BLaER1 treated with 17β-estradiol and CSF1 and Interleukin-3, amounts not matched to agents 10 nM and 100 nM (cell line): ENCODE data around the gene EFCAB11.

Experiments used
- H3K27ac ChIP-seq, 11 experiments: shearing (Covaris generic); formaldehyde crosslinking; 2 replicates each; pipeline ENCODE4 v1.8.1; 2022
- H3K27me3 ChIP-seq, 11 experiments: shearing (Covaris generic); formaldehyde crosslinking; 2 replicates each; pipeline ENCODE4 v1.8.1; 2022
- H3K36me3 ChIP-seq, 11 experiments: shearing (Covaris generic); formaldehyde crosslinking; 2 replicates each; pipeline ENCODE4 v1.8.1; 2022
- H3K4me1 ChIP-seq, 10 experiments: shearing (Covaris generic); formaldehyde crosslinking; 2 replicates each; pipeline ENCODE4 v1.8.1; 2022
- H3K4me2 ChIP-seq, 11 experiments: shearing (Covaris generic); formaldehyde crosslinking; 2 replicates each; pipeline ENCODE4 v1.8.1; 2022
- H3K4me3 ChIP-seq, 10 experiments: shearing (Covaris generic); formaldehyde crosslinking; 2 replicates each; pipeline ENCODE4 v1.8.1; 2022
- H3K9ac ChIP-seq, 11 experiments: shearing (Covaris generic); formaldehyde crosslinking; 2 replicates each; pipeline ENCODE4 v1.8.1; 2022
- H3K9me3 ChIP-seq, 11 experiments: shearing (Covaris generic); formaldehyde crosslinking; replicated peaks in 1 of 11; 2 replicates each; pipeline ENCODE4 v1.8.1; 2022
- H4K20me1 ChIP-seq, 11 experiments: shearing (Covaris generic); formaldehyde crosslinking; 2 replicates each; pipeline ENCODE4 v1.8.1; 2022
- Cebpa-rat ChIP-seq, 11 experiments: shearing (Covaris generic); IDR thresholded peaks; 2 replicates each; pipeline ENCODE4 v1.8.1; 2022

Gene EFCAB11

DNA sequence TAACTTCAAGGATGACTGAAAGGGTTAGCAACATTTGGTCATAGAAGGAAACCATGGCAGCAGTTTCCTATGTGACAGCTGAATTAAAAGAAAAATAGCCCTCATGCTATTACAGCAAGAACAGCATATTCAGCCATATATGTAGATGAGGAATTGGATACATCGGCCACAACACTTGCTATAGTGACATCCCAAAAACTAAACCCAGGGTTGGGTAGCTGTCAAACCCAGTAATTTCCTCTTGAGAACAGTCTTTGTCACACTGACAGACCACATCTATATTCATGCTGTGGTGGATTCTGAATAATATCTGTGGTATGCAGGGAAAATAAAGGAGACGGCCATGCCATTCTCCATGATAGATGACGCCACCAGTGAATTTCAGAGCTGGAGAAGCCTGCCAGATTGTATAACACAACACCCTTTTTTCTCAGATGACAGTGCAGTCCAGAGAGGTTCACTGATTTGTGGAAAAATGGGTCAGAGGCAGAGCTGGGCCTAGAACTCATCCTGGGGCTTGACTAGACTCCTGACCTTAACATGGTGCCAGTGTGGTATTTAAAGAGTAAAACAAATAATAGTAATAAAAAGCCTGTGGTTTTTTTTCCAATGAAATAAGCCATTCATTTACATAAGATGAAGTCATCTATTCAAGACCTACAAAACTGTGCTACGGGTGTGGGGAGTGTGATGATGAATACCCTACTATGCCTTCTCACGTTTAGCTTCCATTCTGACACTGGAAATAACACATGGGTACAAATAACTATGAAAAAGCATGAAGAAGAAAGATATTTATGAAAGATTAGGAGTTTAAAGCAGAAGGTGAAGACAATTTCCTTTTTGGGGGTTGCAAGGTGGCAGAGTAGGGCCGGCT, 32.3 kb downstream of the EFCAB11 start:
- H3K9me3 ChIP-seq = no peaks in the 10 kb centered on the region
- H3K4me2 ChIP-seq = no peak overlapping the region; a peak in 1 of 22 replicates
- no peak overlapping the region for H3K9ac ChIP-seq
- peaks cover 0 to 9% (median 2%) of the 10 kb centered on the region in 10 experiments; a peak in 5 of 20 replicates for H3K4me1 ChIP-seq
- H4K20me1 ChIP-seq = no peaks in the 10 kb centered on the region
- H3K36me3 ChIP-seq = peaks cover 0 to 5% (median 0%) of the 10 kb centered on the region in 11 experiments; a peak in 3 of 22 replicates
- H3K27ac ChIP-seq = no peak overlapping the region
- no peak for TF ChIP-seq Cebpa-rat (IDR thresholded peaks at IDR 0.05)
- H3K4me3 ChIP-seq = no peak overlapping the region
- no peaks in the 10 kb centered on the region for H3K27me3 ChIP-seq

DNA sequence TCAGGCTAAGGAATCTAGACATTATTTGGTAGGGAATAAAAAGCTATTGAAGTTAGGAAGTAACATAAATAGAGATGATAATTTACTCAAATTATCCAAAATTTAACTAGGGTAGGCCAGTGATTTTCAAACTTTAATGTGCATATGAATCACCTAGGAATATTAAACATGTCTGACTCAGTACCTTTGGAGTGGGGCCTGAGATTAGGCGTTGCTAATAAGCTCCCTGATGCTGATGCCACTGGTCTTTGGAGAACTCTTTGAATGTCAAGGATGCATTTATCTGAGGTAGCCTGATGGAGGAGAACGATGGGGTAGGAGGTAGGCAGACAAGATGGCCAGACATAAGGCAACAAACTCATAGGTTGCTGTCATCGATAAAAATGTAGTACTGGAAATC, 33.2 kb downstream of the EFCAB11 start:
- no peak overlapping the region for H3K9ac ChIP-seq
- no peak for TF ChIP-seq Cebpa-rat (IDR thresholded peaks at IDR 0.05)
- no peak overlapping the region for H3K27ac ChIP-seq
- no peak overlapping the region for H3K4me3 ChIP-seq
- H3K36me3 ChIP-seq = peaks cover 0 to 5% (median 0%) of the 10 kb centered on the region in 11 experiments; a peak in 3 of 22 replicates
- H4K20me1 ChIP-seq = no peaks in the 10 kb centered on the region
- H3K4me2 ChIP-seq = no peak overlapping the region
- H3K27me3 ChIP-seq = no peaks in the 10 kb centered on the region
- H3K9me3 ChIP-seq = no peaks in the 10 kb centered on the region
- H3K4me1 ChIP-seq = 0 out of 20 replicates have a peak, but pooled peaks cover 0 to 6% (median 0%) of the 10 kb centered on the region in 10 experiments

DNA sequence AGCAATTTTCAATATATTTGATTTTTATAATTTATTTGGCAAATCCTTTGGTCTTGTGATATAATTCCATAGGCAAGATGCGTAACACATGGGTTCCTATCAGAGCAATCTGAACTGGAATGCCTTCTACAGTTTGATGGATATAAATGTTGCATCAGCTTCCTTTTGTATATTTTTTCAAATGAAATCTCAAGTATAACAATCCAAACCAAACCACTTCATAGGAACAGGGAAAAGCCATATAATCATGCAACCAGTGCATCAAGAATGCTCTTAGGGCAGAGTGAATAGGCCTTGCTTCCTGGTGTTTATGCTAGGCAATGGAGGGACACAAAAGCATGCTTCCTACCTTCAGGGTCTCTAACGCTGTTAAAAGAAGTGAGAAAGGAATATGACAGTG, 34.5 kb downstream of the EFCAB11 start:
- no peak overlapping the region for H3K27ac ChIP-seq
- no peaks in the 10 kb centered on the region for H4K20me1 ChIP-seq
- H3K36me3 ChIP-seq = peaks cover 0 to 5% (median 0%) of the 10 kb centered on the region in 11 experiments; a peak in 3 of 22 replicates
- no peak overlapping the region for H3K4me2 ChIP-seq
- no peak overlapping the region for H3K4me3 ChIP-seq
- no peak overlapping the region for H3K9ac ChIP-seq
- no peaks in the 10 kb centered on the region for H3K27me3 ChIP-seq
- TF ChIP-seq Cebpa-rat (IDR thresholded peaks at IDR 0.05) = no peak
- no peaks in the 10 kb centered on the region for H3K9me3 ChIP-seq
- H3K4me1 ChIP-seq = 0 out of 20 replicates have a peak, but pooled peaks cover 0 to 6% (median 0%) of the 10 kb centered on the region in 10 experiments

DNA sequence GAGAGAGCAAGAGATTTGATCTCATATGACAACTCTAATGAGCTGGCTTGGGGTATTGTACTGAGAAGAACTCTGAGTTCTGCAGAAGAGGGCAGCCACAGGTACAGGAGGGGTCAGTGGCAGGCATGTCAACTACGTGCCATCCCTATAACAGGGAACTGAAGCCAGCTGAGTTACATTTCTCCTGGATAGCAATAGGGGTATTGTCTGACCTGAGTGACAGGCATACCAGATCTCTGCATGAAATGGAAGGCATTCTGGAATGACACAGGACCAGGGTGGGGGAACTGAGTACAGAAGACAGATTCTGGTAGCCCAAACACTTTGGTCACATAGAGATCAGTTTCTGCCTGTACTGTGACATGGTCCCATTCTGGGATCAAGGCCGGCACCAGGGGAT, 35.8 kb downstream of the EFCAB11 start:
- H3K4me2 ChIP-seq = no peak overlapping the region
- H3K36me3 ChIP-seq = no peaks in the 10 kb centered on the region; a peak in 1 of 22 replicates
- no peaks in the 10 kb centered on the region for H3K27me3 ChIP-seq
- H3K27ac ChIP-seq = no peak overlapping the region
- no peak overlapping the region for H3K4me3 ChIP-seq
- H3K4me1 ChIP-seq = 0 out of 20 replicates have a peak, but pooled peaks cover 0 to 6% (median 0%) of the 10 kb centered on the region in 10 experiments
- no peaks in the 10 kb centered on the region for H3K9me3 ChIP-seq
- TF ChIP-seq Cebpa-rat (IDR thresholded peaks at IDR 0.05) = no peak
- H3K9ac ChIP-seq = no peak overlapping the region
- no peaks in the 10 kb centered on the region for H4K20me1 ChIP-seq

DNA sequence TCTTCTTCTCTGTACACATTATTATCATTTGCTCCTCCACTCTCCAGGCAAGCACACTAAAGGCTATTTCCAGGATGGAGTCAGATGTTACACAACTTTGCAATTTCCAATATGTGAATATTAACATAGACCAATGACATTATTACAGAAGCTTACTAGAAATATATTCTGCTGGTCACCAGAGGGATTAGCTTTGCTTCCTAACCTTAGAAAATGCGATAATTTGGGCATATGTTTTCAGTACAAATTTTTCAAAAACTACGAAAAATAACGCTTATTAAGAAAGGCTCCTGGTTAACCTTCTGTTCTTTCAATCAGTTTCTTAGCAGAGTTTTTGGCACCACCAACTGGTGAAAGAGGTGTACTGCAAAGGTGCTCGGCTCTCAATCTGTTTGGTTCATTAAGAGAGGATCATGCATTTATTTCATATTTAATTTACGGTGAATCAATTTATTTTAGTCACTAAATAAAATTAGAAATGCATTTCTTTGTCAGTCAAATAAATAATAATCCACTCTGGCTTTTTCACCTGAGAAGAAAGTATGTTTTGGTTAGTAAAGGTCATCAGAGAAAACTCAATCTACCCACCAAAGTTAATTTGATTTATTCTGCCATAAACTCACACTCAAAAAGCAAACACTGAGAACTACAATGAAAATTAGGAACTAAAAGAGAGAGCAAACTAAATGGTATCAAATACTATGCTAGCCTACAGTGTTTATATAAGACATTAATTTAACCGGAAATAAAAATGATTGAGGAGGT, 39.2 kb downstream of the EFCAB11 start:
- no peak overlapping the region for H3K4me3 ChIP-seq
- no peaks in the 10 kb centered on the region for H3K9me3 ChIP-seq
- no peak overlapping the region for H3K27ac ChIP-seq
- peak overlapping the region in 2 of 11 experiments; percentile 10 to 39; a peak in 2 of 22 replicates for H3K4me2 ChIP-seq
- no peaks in the 10 kb centered on the region for H3K36me3 ChIP-seq
- H3K27me3 ChIP-seq = no peaks in the 10 kb centered on the region
- H3K4me1 ChIP-seq = peaks cover 0 to 7% (median 0%) of the 10 kb centered on the region in 10 experiments; a peak in 3 of 20 replicates
- no peaks in the 10 kb centered on the region for H4K20me1 ChIP-seq
- TF ChIP-seq Cebpa-rat (IDR thresholded peaks at IDR 0.05) = no peak
- no peak overlapping the region for H3K9ac ChIP-seq

DNA sequence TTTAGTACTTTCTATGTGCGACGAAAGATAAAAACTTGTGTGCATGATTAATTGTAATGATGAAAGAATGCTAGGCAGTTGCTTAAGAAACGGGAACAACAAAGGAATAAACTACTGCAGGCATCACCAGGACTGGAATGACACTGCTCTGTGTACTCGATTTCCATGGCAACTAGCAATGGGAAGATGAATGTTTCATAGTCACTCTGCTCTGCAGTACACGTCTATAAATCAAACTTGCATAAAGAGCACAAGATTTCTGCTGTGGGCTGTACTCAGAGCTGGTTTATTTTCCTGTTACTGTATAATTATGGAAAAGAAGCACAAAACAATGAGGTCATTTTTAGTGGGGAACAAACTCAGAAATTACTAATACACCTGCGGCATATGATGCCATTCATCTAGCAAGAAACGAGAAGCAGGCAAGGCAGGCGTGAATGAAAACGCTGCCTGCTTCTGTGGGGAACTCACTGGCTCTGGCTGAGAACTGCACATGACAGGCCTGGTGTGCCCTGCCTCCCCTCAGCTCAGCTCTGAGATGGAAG, 41.8 kb downstream of the EFCAB11 start:
- Histone ChIP-seq H3K9me3 (no peaks in the 10 kb centered on the region), H3K4me3 (no peak overlapping the region), H4K20me1 (no peaks in the 10 kb centered on the region), H3K27me3 (no peaks in the 10 kb centered on the region), H3K36me3 (no peaks in the 10 kb centered on the region), H3K9ac (no peak overlapping the region; a peak in 1 of 22 replicates), H3K27ac (peak overlapping the region in 2 of 11 experiments; percentile 23 to 61; a peak in 3 of 22 replicates), H3K4me1 (peaks cover 0 to 12% (median 0%) of the 10 kb centered on the region in 10 experiments; a peak in 4 of 20 replicates), H3K4me2 (no peak overlapping the region)
- no peak; a peak in 1 of 22 replicates for TF ChIP-seq Cebpa-rat (IDR thresholded peaks at IDR 0.05)

DNA sequence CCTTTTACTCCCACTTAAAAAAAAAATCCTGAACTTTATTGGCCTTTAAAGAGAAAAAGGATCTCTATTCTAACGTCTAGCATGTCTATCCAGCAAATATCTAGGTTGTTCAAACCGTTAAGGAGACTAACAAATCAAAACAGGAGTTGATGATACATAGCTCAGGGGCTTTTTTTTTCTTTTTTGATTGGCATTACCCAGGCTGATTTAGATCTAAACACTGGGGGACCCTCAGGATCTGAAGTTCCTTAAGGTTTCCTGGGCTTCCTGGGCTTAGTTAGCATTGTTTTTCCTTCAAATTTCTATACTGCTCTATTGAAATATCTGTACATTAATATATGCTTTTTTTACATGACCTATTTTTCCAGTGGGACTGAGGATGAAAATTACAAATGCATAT, 42.3 kb downstream of the EFCAB11 start:
- Histone ChIP-seq H3K9me3 (no peaks in the 10 kb centered on the region), H3K4me2 (no peak overlapping the region), H4K20me1 (no peaks in the 10 kb centered on the region), H3K4me3 (no peak overlapping the region), H3K27ac (peak overlapping the region in 3 of 11 experiments; percentile 33 to 61 (median 45); a peak in 4 of 22 replicates), H3K4me1 (peaks cover 0 to 12% (median 0%) of the 10 kb centered on the region in 10 experiments; a peak in 4 of 20 replicates), H3K36me3 (no peaks in the 10 kb centered on the region), H3K27me3 (no peaks in the 10 kb centered on the region), H3K9ac (peak overlapping the region in 2 of 11 experiments; percentile 20 to 39; a peak in 3 of 22 replicates)
- no peak for TF ChIP-seq Cebpa-rat (IDR thresholded peaks at IDR 0.05)

DNA sequence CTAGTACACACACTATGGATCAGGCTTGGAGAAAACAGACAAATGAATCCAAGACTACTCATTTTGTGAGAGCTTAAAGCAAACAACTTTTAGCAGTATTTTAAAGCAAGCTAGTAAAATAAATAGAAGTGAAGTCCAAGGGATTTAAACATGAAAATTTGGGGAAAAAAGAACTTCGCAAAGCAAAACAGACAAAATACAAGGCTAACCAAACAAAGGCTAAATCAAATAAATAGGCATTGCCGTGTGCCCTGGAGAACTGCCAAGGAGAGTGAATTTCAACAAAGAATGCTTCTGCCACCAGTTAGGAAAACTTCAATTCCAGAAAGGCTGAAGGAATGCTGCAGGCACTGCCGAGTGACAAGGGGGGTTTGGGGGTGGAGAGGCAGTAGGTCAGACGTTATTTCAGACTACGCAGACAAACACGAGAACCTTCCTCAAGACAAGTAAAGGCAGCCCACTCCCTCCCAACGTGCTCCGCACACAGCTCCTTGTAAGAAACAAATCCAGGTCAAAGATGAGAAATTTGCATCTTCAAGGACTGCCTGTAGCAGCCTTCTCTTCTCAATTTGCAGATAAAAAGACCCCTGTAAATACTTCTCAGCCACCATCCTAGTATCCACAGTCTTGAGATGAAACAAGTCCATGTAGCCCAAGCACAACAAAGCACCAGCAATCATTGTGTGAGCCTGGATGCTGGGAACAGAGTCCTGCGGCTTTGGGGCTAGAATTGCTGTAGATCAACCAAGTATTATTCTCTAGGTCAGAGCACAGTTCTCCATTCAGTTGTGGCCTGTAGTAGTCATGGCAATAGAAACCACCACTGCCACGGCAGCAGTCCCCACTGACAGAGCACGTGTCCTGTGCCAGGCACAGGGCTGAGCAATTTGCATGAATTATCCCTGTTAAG, 43.3 kb downstream of the EFCAB11 start:
- peaks cover 0 to 12% (median 0%) of the 10 kb centered on the region in 10 experiments; a peak in 4 of 20 replicates for H3K4me1 ChIP-seq
- H3K4me3 ChIP-seq = no peak overlapping the region
- H4K20me1 ChIP-seq = no peaks in the 10 kb centered on the region
- no peaks in the 10 kb centered on the region for H3K36me3 ChIP-seq
- H3K27me3 ChIP-seq = no peaks in the 10 kb centered on the region
- no peak for TF ChIP-seq Cebpa-rat (IDR thresholded peaks at IDR 0.05)
- no peaks in the 10 kb centered on the region for H3K9me3 ChIP-seq
- H3K4me2 ChIP-seq = peak overlapping the region in 2 of 11 experiments; percentile 1 to 27; a peak in 2 of 22 replicates
- H3K9ac ChIP-seq = peak overlapping the region in 1 of 11 experiments; percentile 20; a peak in 1 of 22 replicates
- peak overlapping the region in 2 of 11 experiments; percentile 33 to 61; a peak in 2 of 22 replicates for H3K27ac ChIP-seq
